ENCODE measurements around the gene FARP2. TPM values are rescaled to one million over a fixed set of nuclear protein-coding genes. Genes with fewer than 3 reads are reported as not detected.

The FARP2 gene, protein sequence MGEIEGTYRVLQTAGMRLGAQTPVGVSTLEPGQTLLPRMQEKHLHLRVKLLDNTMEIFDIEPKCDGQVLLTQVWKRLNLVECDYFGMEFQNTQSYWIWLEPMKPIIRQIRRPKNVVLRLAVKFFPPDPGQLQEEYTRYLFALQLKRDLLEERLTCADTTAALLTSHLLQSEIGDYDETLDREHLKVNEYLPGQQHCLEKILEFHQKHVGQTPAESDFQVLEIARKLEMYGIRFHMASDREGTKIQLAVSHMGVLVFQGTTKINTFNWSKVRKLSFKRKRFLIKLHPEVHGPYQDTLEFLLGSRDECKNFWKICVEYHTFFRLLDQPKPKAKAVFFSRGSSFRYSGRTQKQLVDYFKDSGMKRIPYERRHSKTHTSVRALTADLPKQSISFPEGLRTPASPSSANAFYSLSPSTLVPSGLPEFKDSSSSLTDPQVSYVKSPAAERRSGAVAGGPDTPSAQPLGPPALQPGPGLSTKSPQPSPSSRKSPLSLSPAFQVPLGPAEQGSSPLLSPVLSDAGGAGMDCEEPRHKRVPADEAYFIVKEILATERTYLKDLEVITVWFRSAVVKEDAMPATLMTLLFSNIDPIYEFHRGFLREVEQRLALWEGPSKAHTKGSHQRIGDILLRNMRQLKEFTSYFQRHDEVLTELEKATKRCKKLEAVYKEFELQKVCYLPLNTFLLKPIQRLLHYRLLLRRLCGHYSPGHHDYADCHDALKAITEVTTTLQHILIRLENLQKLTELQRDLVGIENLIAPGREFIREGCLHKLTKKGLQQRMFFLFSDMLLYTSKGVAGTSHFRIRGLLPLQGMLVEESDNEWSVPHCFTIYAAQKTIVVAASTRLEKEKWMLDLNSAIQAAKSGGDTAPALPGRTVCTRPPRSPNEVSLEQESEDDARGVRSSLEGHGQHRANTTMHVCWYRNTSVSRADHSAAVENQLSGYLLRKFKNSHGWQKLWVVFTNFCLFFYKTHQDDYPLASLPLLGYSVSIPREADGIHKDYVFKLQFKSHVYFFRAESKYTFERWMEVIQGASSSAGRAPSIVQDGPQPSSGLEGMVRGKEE
- total RNA-seq = 54.5 and 70.1 TPM in 2 replicates
- long read RNA-seq, full-length matches to known transcripts = 17 of 54 reads
- long read RNA-seq, partial matches to known transcripts = 6 of 54 reads
- long read RNA-seq, other reads (novel, unspliced or antisense) = 31 of 54 reads

DNA sequence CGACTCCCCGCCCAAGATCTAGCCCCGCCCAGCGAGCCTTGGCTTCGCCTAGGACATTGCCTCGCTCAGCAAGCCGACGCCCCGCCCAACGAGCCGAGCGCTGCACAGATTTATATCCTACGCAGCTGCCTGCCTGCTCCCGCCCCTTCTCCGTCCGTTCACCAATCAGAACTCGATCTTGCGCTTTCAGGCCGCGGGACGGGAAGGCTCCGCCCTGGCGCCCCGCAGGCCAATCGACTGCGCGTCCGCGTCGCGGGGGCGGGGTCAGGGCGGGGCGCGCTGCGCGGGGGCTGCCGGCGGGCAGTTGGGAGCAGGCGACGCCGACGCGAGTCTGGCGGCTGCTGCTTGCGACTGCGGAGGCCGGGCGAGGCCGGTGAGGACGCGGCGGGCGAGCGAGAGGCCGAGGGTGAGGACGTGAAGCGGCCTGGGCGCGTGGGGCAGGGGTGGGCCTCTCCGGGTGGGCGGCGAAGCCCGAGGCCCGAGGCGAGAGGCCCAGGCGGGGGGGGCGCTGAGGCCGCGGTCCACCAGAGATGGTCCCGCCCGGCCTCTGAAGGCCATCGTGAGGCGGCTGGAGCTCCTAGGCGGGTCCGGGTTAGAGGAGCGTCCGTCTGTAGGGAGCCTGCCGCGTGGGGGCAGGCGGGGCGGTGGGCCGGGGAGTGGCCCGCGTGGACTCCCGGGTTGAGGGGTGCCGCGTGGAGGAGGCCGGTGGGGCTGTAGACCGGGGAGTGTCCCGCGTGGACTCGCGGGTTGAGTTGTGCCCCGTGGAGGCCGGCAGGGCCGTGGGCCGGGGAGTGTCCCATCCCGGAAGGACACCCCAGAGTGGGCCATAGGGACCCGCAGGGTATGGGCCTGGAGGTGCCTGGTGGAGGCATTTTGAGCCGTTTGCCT is at the start of gene FARP2:
Gene FARP2, plus strand, starts transcription at position 303 of the 888 bp plus-strand sequence. CDS start 16,823 bp downstream, outside the sequence.
- peak; percentile 100 for DNase-seq (ENCODE audit: extremely low spot score, unreplicated experiment)
- Mint-ChIP-seq H3K36me3 (ENCODE audit: unreplicated experiment) (peaks cover 22% of the 10 kb centered on the region), H3K27me3 (ENCODE audit: unreplicated experiment) (no peaks in the 10 kb centered on the region), H3K27ac (ENCODE audit: unreplicated experiment) (peak within 1 kb of the TSS; percentile 83), H3K4me3 (ENCODE audit: unreplicated experiment) (peak within 1 kb of the TSS; percentile 80), H3K4me1 (ENCODE audit: unreplicated experiment) (peaks cover 38% of the 10 kb centered on the region), H3K9me3 (ENCODE audit: unreplicated experiment) (no peaks in the 10 kb centered on the region)
- TF ChIP-seq, protein P1, sequence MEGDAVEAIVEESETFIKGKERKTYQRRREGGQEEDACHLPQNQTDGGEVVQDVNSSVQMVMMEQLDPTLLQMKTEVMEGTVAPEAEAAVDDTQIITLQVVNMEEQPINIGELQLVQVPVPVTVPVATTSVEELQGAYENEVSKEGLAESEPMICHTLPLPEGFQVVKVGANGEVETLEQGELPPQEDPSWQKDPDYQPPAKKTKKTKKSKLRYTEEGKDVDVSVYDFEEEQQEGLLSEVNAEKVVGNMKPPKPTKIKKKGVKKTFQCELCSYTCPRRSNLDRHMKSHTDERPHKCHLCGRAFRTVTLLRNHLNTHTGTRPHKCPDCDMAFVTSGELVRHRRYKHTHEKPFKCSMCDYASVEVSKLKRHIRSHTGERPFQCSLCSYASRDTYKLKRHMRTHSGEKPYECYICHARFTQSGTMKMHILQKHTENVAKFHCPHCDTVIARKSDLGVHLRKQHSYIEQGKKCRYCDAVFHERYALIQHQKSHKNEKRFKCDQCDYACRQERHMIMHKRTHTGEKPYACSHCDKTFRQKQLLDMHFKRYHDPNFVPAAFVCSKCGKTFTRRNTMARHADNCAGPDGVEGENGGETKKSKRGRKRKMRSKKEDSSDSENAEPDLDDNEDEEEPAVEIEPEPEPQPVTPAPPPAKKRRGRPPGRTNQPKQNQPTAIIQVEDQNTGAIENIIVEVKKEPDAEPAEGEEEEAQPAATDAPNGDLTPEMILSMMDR (IDR thresholded peaks at IDR 0.05) = no peak

GRCh38 chr2:241307055-241307454 is 49.0 kb upstream of the FARP2 start:
- Mint-ChIP-seq H3K27ac (ENCODE audit: unreplicated experiment) (no peak overlapping the region), H3K4me1 (ENCODE audit: unreplicated experiment) (peaks cover 45% of the 10 kb centered on the region), H3K27me3 (ENCODE audit: unreplicated experiment) (no peaks in the 10 kb centered on the region), H3K36me3 (ENCODE audit: unreplicated experiment) (no peaks in the 10 kb centered on the region), H3K4me3 (ENCODE audit: unreplicated experiment) (no peak overlapping the region), H3K9me3 (ENCODE audit: unreplicated experiment) (no peaks in the 10 kb centered on the region)
- TF ChIP-seq, protein P1 (IDR thresholded peaks at IDR 0.05) = no peak
- no peak for DNase-seq (ENCODE audit: extremely low spot score, unreplicated experiment)

- TF ChIP-seq, protein P1 (IDR thresholded peaks at IDR 0.05) = no peak
- Mint-ChIP-seq H3K4me3 (ENCODE audit: unreplicated experiment) (no peak overlapping the region), H3K27ac (ENCODE audit: unreplicated experiment) (no peak overlapping the region), H3K4me1 (ENCODE audit: unreplicated experiment) (peaks cover 54% of the 10 kb centered on the region), H3K27me3 (ENCODE audit: unreplicated experiment) (no peaks in the 10 kb centered on the region), H3K36me3 (ENCODE audit: unreplicated experiment) (no peaks in the 10 kb centered on the region), H3K9me3 (ENCODE audit: unreplicated experiment) (no peaks in the 10 kb centered on the region)
- DNase-seq (ENCODE audit: extremely low spot score, unreplicated experiment) = no peak
Measured at GRCh38 chr2:241308267-241308666, 47.8 kb upstream of the FARP2 start.

DNA sequence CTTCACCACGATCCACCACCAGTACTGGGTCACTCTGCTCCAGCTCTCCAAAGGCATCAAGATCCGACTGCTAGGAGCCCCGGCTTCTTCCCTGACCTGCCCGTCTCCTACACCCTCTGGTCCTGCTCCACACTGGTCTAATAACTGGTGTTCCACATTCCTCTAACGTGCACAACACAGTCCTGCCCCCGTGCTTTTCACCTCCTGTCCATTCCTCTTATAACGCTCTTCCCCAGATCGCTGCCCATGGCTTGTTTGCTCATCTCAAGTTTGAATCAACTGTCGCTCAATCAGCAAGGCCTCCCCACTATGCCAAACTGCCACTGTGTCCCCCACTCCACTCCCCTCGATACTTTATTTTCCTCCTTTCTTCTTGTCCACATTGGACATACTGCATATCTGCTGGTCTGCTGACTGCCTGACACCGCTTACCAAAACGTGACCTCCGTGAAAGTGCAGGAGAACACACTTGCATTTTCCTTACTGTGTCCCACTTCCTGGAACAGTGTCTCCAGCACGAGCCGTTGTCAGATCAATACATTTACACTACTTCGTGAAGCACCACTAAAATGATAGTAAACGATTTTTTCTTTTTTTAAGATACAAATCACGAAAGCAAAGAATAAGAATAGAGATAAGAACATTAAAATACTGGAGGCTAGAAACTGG is 47.1 kb upstream of the FARP2 start:
- Mint-ChIP-seq H3K27ac (ENCODE audit: unreplicated experiment) (no peak overlapping the region), H3K27me3 (ENCODE audit: unreplicated experiment) (no peaks in the 10 kb centered on the region), H3K4me1 (ENCODE audit: unreplicated experiment) (peaks cover 60% of the 10 kb centered on the region), H3K4me3 (ENCODE audit: unreplicated experiment) (no peak overlapping the region), H3K9me3 (ENCODE audit: unreplicated experiment) (no peaks in the 10 kb centered on the region), H3K36me3 (ENCODE audit: unreplicated experiment) (no peaks in the 10 kb centered on the region)
- TF ChIP-seq, protein P1 (IDR thresholded peaks at IDR 0.05) = no peak
- no peak for DNase-seq (ENCODE audit: extremely low spot score, unreplicated experiment)
